HepG2 (cell line): ENCODE measurements around the gene TMEM8B. TPM values are rescaled to one million over a fixed set of nuclear protein-coding genes. Genes with fewer than 3 reads are reported as not detected.

Source experiments
- ELF3 ChIP-seq: IDR thresholded peaks from 2 replicates; pipeline ENCODE4 v1.6.1; 2016; ENCODE audit warnings: missing genetic modification reagents, missing compliant biosample characterization
- GATA4 ChIP-seq: sonication (generic); IDR thresholded peaks from 2 replicates; pipeline ENCODE4 v1.6.1; 2016; ENCODE audit warnings: antibody characterized with exemption, low read depth, borderline replicate concordance
- HNRNPLL ChIP-seq: fragments of 200-400 bp; formaldehyde crosslinking; IDR thresholded peaks from 2 replicates; pipeline ENCODE4 v1.6.1; 2017; ENCODE audit warnings: mild to moderate bottlenecking, low read depth, low read length; ENCODE audit not compliant: poor library complexity, severe bottlenecking
- KDM6A ChIP-seq: IDR thresholded peaks from 2 replicates; pipeline ENCODE4 v1.6.1; 2016; ENCODE audit warnings: low read depth
- MAFK ChIP-seq, 2 experiments: IDR thresholded peaks in 1 of 2; conservative IDR thresholded peaks in 1 of 2; 2 replicates each; pipeline ENCODE4 v1.6.1; 2011; ENCODE audit warnings: improper control_type of control experiment in 2 of 2, low read length in 2 of 2
- MEIS2 ChIP-seq: sonication (generic); formaldehyde crosslinking; IDR thresholded peaks from 2 replicates; pipeline ENCODE4 v1.9.0; 2021; ENCODE audit warnings: mild to moderate bottlenecking, missing genetic modification reagents
- PHF5A ChIP-seq: IDR thresholded peaks from one replicate; pipeline ENCODE4 v1.6.1; 2018; ENCODE audit warnings: low read depth, missing genetic modification reagents; ENCODE audit not compliant: unreplicated experiment
- POLR2A ChIP-seq, 2 experiments: IDR thresholded peaks; 2 replicates each; pipeline ENCODE4 v1.6.1; 2011; ENCODE audit warnings: low read depth in 2 of 2, low read length in 2 of 2, mild to moderate bottlenecking in 1 of 2, moderate library complexity in 1 of 2; ENCODE audit not compliant: insufficient read depth in 1 of 2
- RBM39 ChIP-seq: fragments of 200-400 bp; formaldehyde crosslinking; IDR thresholded peaks from one replicate; pipeline ENCODE4 v1.6.1; 2018; ENCODE audit warnings: antibody characterized with exemption, mild to moderate bottlenecking, low read depth, low read length; ENCODE audit not compliant: poor library complexity, severe bottlenecking
- SIX4 ChIP-seq: sonication (generic); formaldehyde crosslinking; IDR thresholded peaks from 2 replicates; pipeline ENCODE4 v1.4.0; 2020; ENCODE audit warnings: missing genetic modification reagents
- XBP1 ChIP-seq: sonication (generic); formaldehyde crosslinking; IDR thresholded peaks from 2 replicates; pipeline ENCODE4 v1.5.0; 2020; ENCODE audit warnings: missing genetic modification reagents
- ZBTB20 ChIP-seq: sonication (generic); formaldehyde crosslinking; IDR thresholded peaks from 2 replicates; pipeline ENCODE4 v1.8.1; 2023; ENCODE audit warnings: missing genetic modification reagents, low read depth, mild to moderate bottlenecking, borderline replicate concordance
- ZC3H13 ChIP-seq: sonication (generic); formaldehyde crosslinking; IDR thresholded peaks from 2 replicates; pipeline ENCODE4 v1.8.1; 2023; ENCODE audit warnings: mild to moderate bottlenecking, missing genetic modification reagents, moderate library complexity
- ZMYM4 ChIP-seq: sonication (generic); formaldehyde crosslinking; IDR thresholded peaks from 2 replicates; pipeline ENCODE4 v1.8.1; 2023; ENCODE audit warnings: mild to moderate bottlenecking, missing genetic modification reagents
- ZNF331 ChIP-seq: sonication (generic); formaldehyde crosslinking; IDR thresholded peaks from 2 replicates; pipeline ENCODE4 v1.4.0; 2020; ENCODE audit warnings: missing genetic modification reagents
- ZNF33A ChIP-seq: sonication (generic); formaldehyde crosslinking; IDR thresholded peaks from 2 replicates; pipeline ENCODE4 v1.5.1; 2020; ENCODE audit warnings: missing genetic modification reagents, mild to moderate bottlenecking, moderate library complexity, borderline replicate concordance
- ZNF460 ChIP-seq: sonication (generic); formaldehyde crosslinking; IDR thresholded peaks from 2 replicates; pipeline ENCODE4 v1.5.1; 2020; ENCODE audit warnings: missing genetic modification reagents, mild to moderate bottlenecking, borderline replicate concordance
- ZNF569 ChIP-seq: sonication (generic); formaldehyde crosslinking; IDR thresholded peaks from 2 replicates; pipeline ENCODE4 v1.5.0; 2020; ENCODE audit warnings: mild to moderate bottlenecking, missing genetic modification reagents, moderate library complexity, borderline replicate concordance
- ZNF629 ChIP-seq: sonication (generic); formaldehyde crosslinking; conservative IDR thresholded peaks from 2 replicates; pipeline ENCODE4 v1.5.0; 2020; ENCODE audit warnings: missing genetic modification reagents
- ZNF713 ChIP-seq: sonication (generic); formaldehyde crosslinking; IDR thresholded peaks from 2 replicates; pipeline ENCODE4 v1.4.0; 2020; ENCODE audit warnings: mild to moderate bottlenecking, missing genetic modification reagents
- ZNF781 ChIP-seq: sonication (generic); formaldehyde crosslinking; IDR thresholded peaks from 2 replicates; pipeline ENCODE4 v1.5.1; 2020; ENCODE audit warnings: borderline replicate concordance, mild to moderate bottlenecking, missing genetic modification reagents; ENCODE audit errors: not compliant biosample characterization
- ZSCAN31 ChIP-seq: sonication (generic); formaldehyde crosslinking; IDR thresholded peaks from 2 replicates; pipeline ENCODE4 v1.5.0; 2020; ENCODE audit warnings: low read depth, mild to moderate bottlenecking, missing genetic modification reagents
- polyA plus RNA-seq, 8 experiments: library from polyadenylated mRNA; depleted of rRNA in 3 of 8; stranded (reverse) in 7 of 8; unstranded in 1 of 8; fragments of >200 nt; fragmentation: Illumina TruSeq in 4 of 8; extraction: Trizol in 4 of 8; gene quantifications; 2 replicates each; pipeline versions ENCODE4 v1.2.1 to v1.2.3, GENCODE V29; 2011 to 2016; ENCODE audit warnings: low read depth in 4 of 8, missing spikeins in 1 of 8, mixed read lengths in 1 of 8; ENCODE audit not compliant: insufficient read depth in 1 of 8
- total RNA-seq, 5 experiments: library from RNA; depleted of rRNA; stranded (reverse); fragments of >200 nt; fragmentation: Illumina TruSeq; extraction: Trizol; gene quantifications; 2 replicates each; pipeline ENCODE4 v1.2.3, GENCODE V29; 2016; ENCODE audit warnings: low read depth in 1 of 5
- TF ChIP-seq, protein P1 (sequence below): sonication (generic); formaldehyde crosslinking; IDR thresholded peaks from 2 replicates; pipeline ENCODE4 v1.8.0; 2022; ENCODE audit warnings: missing genetic modification reagents, mild to moderate bottlenecking, borderline replicate concordance
- TF ChIP-seq, protein P2 (sequence below): sonication (generic); formaldehyde crosslinking; IDR thresholded peaks from 2 replicates; pipeline ENCODE4 v1.5.0; 2020; ENCODE audit warnings: missing genetic modification reagents, mild to moderate bottlenecking, borderline replicate concordance
- TF ChIP-seq, protein P3 (sequence below): IDR thresholded peaks from 2 replicates; pipeline ENCODE4 v1.6.1; 2016; ENCODE audit warnings: mild to moderate bottlenecking, missing biosample characterization, missing genetic modification reagents
- TF ChIP-seq, protein P4 (sequence below): sonication (generic); formaldehyde crosslinking; IDR thresholded peaks from 2 replicates; pipeline ENCODE4 v1.4.0; 2020; ENCODE audit warnings: missing genetic modification reagents; ENCODE audit errors: not compliant biosample characterization
- TF ChIP-seq, protein P5 (sequence below): sonication (generic); formaldehyde crosslinking; conservative IDR thresholded peaks from 2 replicates; pipeline ENCODE4 v1.4.0; 2020; ENCODE audit warnings: missing genetic modification reagents

The TMEM8B gene
- total and polyA plus RNA-seq, 2 of the 13 experiments (the other 11 are each of a cell fraction or from before 2014, with no cell fraction given): 2.1 to 2.7 TPM

DNA sequence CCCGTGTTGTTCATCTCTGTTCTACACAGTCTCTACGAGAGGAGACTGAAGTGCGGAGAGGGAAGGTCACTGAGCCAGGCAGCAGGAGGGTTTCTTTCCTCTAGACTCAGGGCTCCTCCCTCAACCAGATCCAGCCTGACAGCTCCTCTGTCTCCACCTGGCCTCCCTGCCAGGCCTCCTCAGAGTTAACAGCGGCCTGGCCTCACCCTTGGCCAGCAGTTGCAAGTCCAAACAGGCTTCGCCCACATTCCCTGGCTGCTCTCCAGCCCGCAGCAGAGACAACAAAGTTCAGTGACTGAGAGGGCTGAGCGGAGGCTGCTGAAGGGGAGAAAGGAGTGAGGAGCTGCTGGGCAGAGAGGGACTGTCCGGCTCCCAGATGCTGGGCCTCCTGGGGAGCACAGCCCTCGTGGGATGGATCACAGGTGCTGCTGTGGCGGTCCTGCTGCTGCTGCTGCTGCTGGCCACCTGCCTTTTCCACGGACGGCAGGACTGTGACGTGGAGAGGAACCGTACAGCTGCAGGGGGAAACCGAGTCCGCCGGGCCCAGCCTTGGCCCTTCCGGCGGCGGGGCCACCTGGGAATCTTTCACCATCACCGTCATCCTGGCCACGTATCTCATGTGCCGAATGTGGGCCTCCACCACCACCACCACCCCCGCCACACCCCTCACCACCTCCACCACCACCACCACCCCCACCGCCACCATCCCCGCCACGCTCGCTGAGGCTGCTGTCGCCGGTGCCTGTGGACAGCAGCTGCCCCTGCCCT lies 77.1 kb downstream of the TMEM8B start, which contains the start of gene HRCT1 (continued):
- TF ChIP-seq XBP1 (CRISPR knock-in tag) (no peak), MAFK (conservative IDR thresholded peaks at IDR 0.05 in 1 of 2, IDR thresholded peaks at IDR 0.05 in 1 of 2; ENCODE audit: low read length in 2 of 2) (no peak), ZNF713 (CRISPR knock-in tag) (no peak), ZNF569 (CRISPR knock-in tag) (no peak), ZNF781 (CRISPR knock-in tag) (no peak), ELF3 (CRISPR knock-in tag) (peak; percentile 47; the same call in 1 of the 2 replicates), POLR2A (IDR thresholded peaks at IDR 0.05; ENCODE audit: insufficient read depth in 1 of 2, low read depth in 2 of 2, low read length in 2 of 2) (no peak), PHF5A (peak; percentile 22), ZNF33A (CRISPR knock-in tag) (no peak), HNRNPLL (no peak), ZBTB20 (CRISPR knock-in tag) (0 out of 2 replicates have a peak, but pooled peaks have one; percentile 33), ZNF460 (CRISPR knock-in tag) (no peak), ZC3H13 (CRISPR knock-in tag) (no peak), MEIS2 (CRISPR knock-in tag) (no peak), ZNF629 (CRISPR knock-in tag) (no peak), ZMYM4 (CRISPR knock-in tag) (peak; percentile 46; the same call in 1 of the 2 replicates), RBM39 (peak; percentile 0), SIX4 (no peak), ZSCAN31 (no peak), GATA4 (no peak), ZNF331 (CRISPR knock-in tag) (peak; percentile 77; the same call in 1 of the 2 replicates), KDM6A (CRISPR knock-in tag) (no peak)
- TF ChIP-seq, protein P1, sequence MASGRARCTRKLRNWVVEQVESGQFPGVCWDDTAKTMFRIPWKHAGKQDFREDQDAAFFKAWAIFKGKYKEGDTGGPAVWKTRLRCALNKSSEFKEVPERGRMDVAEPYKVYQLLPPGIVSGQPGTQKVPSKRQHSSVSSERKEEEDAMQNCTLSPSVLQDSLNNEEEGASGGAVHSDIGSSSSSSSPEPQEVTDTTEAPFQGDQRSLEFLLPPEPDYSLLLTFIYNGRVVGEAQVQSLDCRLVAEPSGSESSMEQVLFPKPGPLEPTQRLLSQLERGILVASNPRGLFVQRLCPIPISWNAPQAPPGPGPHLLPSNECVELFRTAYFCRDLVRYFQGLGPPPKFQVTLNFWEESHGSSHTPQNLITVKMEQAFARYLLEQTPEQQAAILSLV (CRISPR knock-in tag): no peak
- TF ChIP-seq, protein P2, sequence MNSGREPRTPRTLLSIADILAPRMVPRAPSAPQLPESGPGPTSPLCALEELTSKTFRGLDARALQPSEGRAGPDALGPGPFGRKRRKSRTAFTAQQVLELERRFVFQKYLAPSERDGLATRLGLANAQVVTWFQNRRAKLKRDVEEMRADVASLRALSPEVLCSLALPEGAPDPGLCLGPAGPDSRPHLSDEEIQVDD: no peak
- TF ChIP-seq, protein P3, sequence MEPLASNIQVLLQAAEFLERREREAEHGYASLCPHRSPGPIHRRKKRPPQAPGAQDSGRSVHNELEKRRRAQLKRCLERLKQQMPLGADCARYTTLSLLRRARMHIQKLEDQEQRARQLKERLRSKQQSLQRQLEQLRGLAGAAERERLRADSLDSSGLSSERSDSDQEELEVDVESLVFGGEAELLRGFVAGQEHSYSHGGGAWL (CRISPR knock-in tag): no peak
- TF ChIP-seq, protein P4, sequence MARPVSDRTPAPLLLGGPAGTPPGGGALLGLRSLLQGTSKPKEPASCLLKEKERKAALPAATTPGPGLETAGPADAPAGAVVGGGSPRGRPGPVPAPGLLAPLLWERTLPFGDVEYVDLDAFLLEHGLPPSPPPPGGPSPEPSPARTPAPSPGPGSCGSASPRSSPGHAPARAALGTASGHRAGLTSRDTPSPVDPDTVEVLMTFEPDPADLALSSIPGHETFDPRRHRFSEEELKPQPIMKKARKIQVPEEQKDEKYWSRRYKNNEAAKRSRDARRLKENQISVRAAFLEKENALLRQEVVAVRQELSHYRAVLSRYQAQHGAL (CRISPR knock-in tag): no peak
- TF ChIP-seq, protein P5, sequence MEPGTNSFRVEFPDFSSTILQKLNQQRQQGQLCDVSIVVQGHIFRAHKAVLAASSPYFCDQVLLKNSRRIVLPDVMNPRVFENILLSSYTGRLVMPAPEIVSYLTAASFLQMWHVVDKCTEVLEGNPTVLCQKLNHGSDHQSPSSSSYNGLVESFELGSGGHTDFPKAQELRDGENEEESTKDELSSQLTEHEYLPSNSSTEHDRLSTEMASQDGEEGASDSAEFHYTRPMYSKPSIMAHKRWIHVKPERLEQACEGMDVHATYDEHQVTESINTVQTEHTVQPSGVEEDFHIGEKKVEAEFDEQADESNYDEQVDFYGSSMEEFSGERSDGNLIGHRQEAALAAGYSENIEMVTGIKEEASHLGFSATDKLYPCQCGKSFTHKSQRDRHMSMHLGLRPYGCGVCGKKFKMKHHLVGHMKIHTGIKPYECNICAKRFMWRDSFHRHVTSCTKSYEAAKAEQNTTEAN (CRISPR knock-in tag): no peak
